ENCODE measurements around the gene CALU.

Gene CALU

GRCh38 chr7:128725531-128725930, 13.6 kb upstream of the CALU start:
- no peak for DNase-seq (ENCODE audit: low read depth)

DNA sequence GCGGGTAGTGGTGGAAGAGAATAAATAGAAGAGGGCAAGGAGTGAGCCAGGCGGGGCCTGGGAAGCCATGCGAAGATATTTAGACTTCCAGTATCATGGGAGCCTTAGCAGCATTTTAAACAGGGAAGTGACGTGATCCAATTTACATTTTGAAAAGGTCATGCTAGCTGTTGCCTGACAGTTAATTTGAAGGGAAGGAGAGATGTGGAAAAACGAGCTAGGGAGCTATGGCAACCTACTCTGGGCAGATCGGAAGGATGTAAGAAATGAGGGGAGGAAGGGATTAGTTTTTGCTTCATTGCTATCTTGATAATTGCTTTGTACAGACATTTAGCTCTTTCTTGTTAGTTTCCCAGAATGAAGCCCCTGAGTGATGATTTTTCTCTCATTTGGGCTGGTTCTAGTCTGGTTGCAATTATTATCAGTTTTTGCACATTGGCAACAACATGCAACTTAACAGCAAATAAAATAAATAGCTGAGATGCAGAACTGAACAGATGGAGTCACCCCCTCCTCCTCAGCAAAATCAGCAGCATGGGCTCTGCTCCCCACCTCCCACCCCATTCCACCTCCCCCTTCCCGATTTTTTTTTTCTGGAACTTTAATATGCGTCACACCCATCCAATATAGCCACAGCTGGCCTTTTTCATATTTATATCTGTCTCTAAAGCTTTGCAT, 13.0 kb upstream of the CALU start:
- no peak for DNase-seq (ENCODE audit: low read depth)

GRCh38 chr7:128726737-128727072, 12.5 kb upstream of the CALU start:
- no peak for DNase-seq (ENCODE audit: low read depth)

DNA sequence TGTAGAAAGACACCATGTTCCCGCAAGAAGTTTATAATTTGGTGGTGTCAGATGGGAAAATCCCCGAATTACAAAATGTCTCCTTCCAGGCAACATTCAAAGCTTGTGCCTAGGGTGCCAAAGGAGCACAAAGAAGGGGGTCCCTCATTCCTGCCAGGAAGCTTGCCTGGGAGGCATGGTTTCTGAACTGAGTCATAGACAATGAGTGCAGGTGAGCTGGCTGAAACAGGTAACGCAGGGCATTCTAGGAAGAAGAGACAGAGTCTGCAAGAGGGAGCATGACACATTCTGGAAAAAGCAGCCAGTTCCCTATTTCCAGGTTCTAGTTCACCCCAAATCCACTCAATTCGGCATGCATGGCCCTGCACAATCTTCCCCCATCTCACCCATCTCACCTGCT, 11.9 kb upstream of the CALU start:
- DNase-seq (ENCODE audit: low read depth): no peak

GRCh38 chr7:128728598-128728997, 10.6 kb upstream of the CALU start:
- no peak for DNase-seq (ENCODE audit: low read depth)

- no peak for DNase-seq (ENCODE audit: low read depth)
These were observed 9.7 kb upstream of the CALU start for GRCh38 chr7:128729494-128729893.

DNA sequence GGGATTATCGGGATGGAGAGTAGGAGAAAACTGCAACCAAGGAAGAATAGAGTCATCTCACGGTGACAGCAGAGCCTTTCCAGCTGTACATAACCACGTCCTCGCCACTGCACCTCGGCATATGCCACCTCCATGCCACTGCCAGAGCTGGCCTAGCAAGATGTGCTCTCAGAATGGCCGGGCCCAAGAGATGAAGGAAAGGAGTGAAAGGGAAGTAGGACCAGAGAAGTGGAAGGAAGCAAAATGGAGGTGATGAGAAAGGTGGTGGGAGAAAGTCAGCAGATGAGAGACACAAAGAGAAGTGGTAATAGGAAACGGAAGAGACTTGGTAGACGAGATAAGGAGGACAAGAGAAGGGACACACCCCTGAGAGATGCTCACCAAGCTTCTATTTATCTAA, 8.0 kb upstream of the CALU start:
- no peak for DNase-seq (ENCODE audit: low read depth)

DNA sequence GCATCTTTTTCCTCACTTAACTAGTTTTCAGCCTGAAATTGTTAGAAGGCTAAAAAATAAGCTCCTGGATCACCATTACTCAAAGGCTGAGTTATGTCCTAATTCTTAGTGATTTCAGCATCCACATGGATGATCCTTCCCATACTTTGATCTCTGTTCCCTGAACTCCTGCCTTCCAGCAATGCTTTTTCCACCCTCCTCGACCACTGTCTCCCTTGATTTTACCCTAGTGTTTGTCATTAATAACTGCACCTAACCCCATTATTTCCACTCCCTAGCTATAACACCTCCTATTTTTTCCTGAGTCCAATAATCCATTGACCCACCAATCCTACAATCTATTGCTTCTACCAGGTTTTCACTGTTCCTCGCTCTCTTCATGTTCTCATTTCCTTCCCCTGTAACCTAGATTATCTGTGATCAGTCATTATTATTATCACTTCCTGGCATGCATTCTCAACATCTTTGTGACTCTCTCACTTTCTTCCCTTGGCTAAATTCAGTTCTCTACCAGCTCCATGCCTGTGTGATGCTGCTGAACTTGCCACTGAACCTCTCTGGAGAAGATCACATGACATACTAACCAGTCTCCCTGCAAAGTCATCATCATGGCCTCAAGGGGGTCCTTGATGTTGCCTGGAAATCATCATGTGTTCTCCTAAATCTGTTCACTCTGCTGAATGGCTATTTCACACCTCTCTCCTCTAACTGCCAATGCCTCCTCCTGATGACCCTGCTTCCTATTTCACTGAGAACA, 6.5 kb upstream of the CALU start:
- no peak for DNase-seq (ENCODE audit: low read depth)

GRCh38 chr7:128733278-128733645, 5.9 kb upstream of the CALU start:
- no peak for DNase-seq (ENCODE audit: low read depth)

DNA sequence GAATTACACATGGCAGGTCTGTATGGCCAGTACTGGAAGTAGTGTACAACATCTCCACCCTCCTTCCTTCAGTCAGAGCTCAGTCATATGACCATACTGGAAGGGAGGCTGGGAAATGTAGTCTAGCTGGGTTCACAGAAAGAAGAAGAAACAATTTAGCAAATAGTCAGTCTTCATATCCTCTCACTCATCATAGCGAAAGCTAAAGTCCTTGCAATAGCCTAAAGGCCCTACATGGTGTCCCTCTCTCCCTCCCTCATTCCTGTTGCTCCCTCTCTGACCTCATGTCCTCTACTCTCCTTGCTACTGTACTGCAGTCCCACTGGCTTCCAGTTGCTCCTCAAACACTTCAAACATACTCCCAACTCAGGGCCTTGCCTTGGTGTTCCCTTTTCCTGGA, 4.3 kb upstream of the CALU start:
- no peak for DNase-seq (ENCODE audit: low read depth)

DNA sequence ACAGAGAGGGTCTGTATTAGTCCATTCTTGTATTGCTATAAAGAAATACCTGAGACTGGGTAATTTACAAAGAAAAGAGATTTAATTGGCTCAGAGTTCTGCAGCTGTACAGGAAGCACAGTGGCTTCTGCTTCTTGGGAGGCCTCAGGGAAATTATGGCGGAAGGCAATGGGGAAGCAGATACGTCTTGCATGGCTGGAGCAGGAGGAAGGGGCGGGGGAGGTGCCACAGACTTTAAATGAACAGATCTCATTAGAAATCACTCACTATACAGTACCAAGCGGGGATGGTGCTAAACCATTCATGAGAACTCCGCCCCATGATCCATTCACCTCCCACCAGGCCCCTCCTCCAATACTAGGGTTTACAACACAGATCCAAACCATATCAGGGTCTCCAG, 3.7 kb upstream of the CALU start:
- DNase-seq (ENCODE audit: low read depth): no peak

DNA sequence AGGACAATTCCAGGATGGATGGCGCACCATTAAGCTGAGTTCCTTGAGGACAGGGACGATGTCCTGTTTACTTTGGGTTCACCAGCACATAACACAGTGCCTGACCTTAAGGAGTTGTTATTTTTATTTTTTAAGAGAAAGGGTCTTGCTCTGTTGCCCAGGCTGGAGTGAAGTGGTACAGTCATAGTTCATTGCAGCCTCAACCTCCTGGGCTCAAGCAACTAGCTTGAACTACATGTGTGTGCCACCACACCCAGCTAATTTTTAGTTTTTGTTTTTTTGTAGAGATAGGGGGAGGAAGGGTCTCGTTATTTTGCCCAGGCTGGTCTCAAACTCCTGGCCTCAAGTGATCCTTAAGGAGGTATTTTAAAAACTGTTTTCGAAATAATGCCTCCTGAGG, 1.7 kb upstream of the CALU start:
- DNase-seq (ENCODE audit: low read depth): no peak

- no peak for DNase-seq (ENCODE audit: low read depth)
These were observed 1.2 kb upstream of the CALU start for GRCh38 chr7:128737867-128738385.

DNA sequence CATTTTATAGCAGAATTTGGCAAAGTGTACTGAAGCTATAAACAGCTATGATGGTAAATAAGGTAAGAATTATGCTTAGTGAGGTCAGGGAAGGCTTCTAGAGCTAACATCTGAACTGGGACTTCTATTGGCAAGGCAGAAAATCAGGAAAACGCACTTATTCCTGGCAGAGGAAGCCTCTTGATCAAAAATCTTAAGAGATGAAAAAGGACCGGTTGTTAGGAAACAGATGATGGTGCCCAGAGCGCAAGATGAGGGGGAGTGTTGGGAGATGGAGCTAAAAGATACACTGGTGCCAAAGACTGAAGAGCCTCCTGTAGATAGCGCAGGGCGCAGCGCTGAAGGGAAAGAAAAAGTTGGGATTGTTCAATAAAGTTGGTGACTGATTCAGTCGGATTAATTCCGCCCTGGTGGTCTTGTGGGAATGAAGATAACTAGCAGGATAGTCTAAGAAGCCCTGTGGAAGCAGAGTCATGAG, 550 bp upstream of the CALU start:
- no peak for DNase-seq (ENCODE audit: low read depth)

DNA sequence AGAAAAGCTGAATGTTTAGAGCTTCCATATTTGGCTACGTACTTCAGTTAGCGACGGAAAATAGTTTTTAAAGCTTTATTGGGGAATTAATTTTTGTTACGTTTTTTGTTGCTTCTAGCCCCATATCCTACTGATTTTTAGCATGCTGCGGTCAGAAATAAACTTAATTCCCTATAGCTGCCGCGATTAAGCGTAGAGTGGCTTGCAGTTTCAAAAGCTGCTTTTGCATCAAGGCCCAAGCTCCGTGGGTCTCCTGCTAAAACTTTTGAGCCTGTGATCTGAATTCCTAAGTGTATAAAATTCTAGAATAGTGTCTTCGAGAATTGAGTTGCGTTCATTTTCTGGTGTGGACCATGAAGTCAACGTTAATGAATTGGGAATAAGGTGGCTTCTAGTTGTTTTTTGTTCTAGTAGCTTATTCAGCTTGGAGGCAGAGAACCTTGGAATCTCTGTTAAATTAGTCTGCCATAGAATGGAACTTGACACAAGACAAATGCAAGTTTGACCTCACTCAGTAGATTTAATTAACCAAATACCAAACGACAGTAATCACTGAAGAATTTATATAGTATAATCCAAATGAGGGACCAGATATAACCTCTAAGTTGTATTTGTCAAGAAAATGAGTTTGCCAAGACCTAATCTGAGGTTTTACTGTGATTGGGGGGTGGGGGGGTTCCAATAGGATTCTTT, 977 bp downstream of the CALU start:
- no peak for DNase-seq (ENCODE audit: low read depth)

DNA sequence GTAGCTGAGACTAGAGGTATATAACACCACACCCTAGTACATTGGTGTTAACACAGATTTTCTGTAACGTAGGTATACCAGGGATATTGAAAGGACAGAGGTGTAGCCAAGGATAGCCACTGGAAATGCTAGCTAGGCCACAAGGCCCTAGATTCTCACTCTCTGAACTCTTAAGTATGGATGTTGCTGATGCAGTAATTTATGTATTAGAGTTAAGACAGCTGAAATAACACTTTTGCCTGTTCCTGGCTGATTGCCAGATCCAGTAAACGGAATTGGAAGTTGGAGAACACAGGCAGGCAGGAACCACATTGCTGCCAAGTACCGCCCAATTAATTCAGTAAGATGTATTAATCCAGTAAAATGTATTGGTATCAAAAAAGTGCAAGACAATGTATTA, 1.8 kb downstream of the CALU start:
- DNase-seq (ENCODE audit: low read depth): no peak

GRCh38 chr7:128741491-128741890, 2.3 kb downstream of the CALU start:
- no peak for DNase-seq (ENCODE audit: low read depth)

- no peak for DNase-seq (ENCODE audit: low read depth)
These were observed 3.0 kb downstream of the CALU start for GRCh38 chr7:128742206-128742605.

- DNase-seq (ENCODE audit: low read depth): no peak
These were observed 4.1 kb downstream of the CALU start for GRCh38 chr7:128743112-128743772.

GRCh38 chr7:128744366-128744905, 5.3 kb downstream of the CALU start:
- no peak for DNase-seq (ENCODE audit: low read depth)

- DNase-seq (ENCODE audit: low read depth): no peak
These were observed 6.5 kb downstream of the CALU start for GRCh38 chr7:128745706-128746105.

DNA sequence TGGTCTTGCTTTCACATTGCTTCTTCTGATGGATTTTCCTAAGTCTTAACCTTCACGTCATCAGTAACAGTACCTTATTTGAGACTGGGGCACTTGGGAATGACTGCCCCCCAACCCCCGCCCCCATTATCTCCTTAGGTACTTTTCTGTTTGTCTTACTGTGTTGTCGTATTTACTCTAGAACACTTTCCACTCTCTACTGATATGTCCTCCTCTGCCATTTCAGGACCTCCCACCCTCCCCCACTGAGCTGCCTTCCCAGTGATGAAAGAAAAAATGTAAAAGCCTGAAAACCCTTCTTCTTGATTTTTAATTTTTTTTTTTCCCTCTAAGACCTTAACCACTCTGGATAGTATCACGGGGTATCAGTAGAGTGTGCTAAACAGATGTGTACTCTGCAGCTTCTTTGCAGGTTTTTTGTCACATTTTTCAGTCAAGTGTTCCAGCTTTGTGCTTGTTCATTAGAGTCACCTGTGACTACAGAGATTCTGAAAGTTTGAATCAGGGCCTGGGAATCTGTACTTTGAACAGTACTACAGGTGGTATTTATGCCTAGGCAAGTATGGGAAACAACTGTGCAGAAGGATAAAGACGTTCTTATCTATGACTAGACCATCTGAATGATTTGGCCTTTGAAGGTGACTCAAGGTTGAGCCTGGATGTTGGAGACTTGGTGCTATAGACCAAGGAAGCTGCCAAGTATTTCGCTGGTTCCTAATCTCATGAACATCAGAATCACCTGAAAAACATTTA, 8.3 kb downstream of the CALU start:
- DNase-seq (ENCODE audit: low read depth): no peak

Measured in T-helper 22 cell (primary cell).